DMS53 treated with DMSO at 0.1 percent for 48 hours (cell line): ENCODE data around the gene EMC10.
A peak's percentile ranks its signal among the peaks of the same experiment; 100 is the strongest.

ENCODE experiments used
- DNase-seq: peaks from one replicate; lab custom pipeline; 2025; ENCODE audit not compliant: unreplicated experiment; lab: John Stamatoyannopoulos, UW

The EMC10 gene

GRCh38 chr19:50495020-50495531 is 18.8 kb downstream of the EMC10 start:
- no peak for DNase-seq

GRCh38 chr19:50496189-50497021 is 20.1 kb downstream of the EMC10 start:
- no peak for DNase-seq

GRCh38 chr19:50497022-50497405 is 20.7 kb downstream of the EMC10 start:
- DNase-seq = no peak

DNA sequence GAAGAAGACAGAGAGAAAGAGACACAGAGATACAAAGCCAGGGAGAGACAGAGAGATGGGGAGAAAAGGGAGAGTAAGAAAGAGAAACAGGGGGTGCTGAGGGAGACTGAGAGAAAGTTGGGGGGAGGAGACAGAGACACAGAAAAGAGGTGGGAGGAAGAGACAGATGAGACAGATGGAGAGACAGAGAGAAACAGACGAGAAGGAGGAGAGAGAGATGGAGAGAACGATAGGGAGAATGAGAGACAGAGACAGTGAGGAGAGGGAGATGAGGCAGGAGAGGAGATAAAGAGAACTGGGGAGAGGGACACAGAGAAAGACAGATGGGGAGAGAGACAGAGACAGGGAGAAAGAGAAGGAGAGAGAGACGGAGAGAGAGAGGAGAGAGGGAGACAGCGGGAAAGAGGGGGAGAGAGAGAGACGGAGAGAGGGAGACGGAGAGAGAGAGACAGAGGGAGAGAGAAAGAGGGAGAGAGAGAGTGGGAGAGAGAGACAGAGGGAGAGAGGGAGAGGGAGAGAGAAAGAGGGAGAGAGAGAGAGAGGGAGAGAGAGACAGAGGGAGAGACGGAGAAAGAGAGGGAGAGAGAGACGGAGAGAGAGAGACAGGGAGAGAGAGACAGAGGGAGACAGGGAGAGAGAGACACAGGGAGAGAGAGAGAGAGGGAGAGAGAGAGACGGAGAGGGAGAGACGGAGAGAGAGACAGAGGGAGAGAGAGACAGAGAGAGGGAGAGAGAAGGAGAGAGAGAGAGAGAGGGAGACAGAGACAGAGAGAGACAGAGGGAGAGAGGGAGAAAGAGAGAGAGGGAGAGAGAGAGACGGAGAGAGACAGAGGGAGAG is 22.1 kb downstream of the EMC10 start:
- no peak for DNase-seq

DNA sequence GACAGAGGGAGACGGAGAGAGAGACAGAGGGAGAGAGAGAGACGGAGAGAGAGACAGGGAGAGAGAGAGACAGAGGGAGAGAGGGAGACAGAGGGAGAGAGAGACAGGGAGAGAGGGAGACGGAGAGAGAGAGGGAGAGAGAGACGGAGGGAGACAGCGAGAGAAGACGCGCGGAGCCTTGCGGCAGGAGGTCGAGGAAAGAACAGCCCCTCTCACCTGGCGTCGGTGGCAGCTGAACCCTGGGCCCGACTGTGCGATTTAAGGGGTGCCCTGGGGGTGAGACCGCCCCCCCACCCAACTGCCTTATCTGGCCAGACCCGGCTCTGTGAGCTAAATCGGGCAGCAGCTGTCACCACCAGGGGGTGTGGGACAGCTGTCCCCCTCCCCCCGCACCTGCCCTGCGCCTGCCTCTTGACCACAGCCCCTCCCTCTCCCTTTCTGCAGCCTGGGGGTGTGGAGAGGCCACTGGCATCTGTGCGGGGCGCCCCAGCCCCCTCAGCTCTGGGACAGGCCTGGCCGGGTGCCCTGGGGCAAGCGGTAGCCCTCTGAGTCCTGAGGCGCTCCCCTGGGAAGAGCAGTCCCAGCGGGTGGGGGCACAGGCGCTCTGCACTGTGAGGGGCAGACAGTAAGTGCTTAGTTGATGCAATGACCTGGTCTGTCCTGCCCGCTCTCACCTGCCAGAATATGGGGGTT is 23.9 kb downstream of the EMC10 start:
- DNase-seq = no peak

DNA sequence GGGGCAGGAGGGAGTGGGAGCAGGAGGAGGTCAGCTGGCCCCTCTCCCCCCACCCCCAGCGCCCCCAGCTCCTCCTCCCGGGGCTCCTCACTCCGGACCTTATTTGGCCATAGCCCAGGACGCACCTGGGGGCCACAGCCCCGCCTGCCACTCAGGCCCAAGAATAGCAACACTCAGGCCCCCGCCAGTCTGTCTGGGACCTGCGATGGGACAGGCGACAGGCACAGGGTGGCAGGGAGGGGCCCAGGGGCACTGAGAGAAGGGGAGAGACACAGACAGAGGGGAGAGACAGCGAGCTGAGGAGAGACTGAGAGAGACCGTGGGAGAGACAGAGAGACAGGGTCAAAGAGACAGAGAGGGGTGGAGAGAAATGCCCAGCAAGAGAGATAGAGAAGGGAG is 24.4 kb downstream of the EMC10 start:
- DNase-seq = no peak

- no peak for DNase-seq
These were observed 24.9 kb downstream of the EMC10 start for GRCh38 chr19:50501186-50501567.

DNA sequence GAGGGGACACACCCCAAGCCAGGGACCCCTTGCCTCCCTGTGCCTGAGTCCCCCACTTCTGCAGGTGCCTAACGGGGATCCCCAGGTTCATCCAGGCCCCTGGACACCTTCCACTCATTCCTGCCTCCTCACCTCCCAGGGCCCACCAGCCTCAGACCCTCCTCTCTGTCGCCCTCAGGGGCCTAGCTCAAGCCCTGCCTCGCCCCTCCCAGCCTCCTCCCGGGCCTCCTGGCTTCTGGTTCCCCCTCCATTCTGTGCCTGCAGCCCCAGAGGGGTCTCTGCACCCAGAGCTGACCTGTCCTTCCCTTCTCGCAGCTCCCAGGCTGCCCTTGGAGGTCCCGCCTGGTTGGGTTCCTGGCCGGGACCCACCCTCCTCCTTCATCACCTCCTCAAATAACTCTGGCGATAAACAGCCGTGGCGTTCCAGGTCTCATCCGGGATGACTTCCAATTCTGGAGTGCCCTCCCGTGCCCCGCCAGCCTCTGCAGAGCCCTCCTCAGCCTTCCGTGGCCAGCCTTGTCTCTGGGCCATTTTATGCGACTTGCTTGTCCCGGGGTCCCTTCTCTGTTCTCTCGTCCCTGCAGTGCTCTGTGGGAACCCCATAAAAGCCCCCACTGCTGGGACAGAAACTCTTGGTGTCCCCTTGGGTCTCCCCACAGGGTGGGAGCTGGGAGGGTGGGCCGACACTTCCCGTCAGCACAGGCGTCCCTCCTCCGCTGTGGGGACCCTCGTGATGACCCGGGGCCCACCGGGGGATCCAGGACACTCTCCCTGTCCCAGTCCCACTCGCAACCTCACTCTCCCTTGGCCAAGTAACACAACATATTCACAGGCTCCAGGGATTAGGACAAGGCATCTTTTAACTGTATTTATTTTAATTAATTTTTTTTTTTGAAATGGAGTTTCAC is 25.5 kb downstream of the EMC10 start:
- DNase-seq = no peak

GRCh38 chr19:50505856-50506611 is 29.7 kb downstream of the EMC10 start:
- DNase-seq = no peak

DNA sequence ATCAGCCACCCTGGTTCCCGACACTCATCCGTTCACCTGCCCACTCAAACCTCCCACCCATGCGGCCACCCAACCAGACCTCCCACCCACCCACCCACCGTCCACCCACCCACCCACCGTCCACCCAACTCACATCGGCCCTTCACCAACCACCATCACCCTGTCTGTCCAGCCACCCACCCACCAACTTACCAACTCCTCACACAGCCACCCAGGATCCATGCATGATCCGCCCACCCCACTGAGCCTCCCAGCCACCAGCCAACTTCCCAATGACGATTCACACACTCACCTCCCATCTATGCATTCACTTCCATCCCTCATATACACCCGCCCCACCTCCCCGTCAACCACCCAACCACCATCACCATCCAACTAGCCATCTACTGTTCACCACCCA is 30.4 kb downstream of the EMC10 start:
- DNase-seq = no peak

GRCh38 chr19:50507376-50507775 is 31.1 kb downstream of the EMC10 start:
- no peak for DNase-seq

DNA sequence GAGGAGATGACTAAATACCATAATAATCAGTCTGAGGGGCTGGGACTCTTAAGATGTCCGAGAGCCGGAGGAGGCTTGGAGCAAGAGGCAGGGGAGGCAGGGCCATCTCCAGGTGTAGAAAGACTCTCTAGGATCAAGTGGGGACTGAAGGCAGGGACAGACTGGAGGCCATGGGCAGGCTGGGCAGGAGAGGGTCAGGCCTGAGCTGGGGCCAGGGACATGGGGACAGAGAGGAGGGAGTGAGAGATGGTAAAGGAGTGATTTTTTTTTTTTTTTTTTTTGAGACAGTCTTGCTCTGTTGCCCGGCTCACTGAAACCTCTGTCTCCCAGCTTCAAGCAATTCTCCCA is 32.5 kb downstream of the EMC10 start:
- DNase-seq = no peak

GRCh38 chr19:50509366-50509765 is 33.1 kb downstream of the EMC10 start:
- DNase-seq = no peak

- no peak for DNase-seq
These were observed 33.9 kb downstream of the EMC10 start for GRCh38 chr19:50510121-50510670.

- DNase-seq = no peak
These were observed 34.4 kb downstream of the EMC10 start for GRCh38 chr19:50510700-50511068.

DNA sequence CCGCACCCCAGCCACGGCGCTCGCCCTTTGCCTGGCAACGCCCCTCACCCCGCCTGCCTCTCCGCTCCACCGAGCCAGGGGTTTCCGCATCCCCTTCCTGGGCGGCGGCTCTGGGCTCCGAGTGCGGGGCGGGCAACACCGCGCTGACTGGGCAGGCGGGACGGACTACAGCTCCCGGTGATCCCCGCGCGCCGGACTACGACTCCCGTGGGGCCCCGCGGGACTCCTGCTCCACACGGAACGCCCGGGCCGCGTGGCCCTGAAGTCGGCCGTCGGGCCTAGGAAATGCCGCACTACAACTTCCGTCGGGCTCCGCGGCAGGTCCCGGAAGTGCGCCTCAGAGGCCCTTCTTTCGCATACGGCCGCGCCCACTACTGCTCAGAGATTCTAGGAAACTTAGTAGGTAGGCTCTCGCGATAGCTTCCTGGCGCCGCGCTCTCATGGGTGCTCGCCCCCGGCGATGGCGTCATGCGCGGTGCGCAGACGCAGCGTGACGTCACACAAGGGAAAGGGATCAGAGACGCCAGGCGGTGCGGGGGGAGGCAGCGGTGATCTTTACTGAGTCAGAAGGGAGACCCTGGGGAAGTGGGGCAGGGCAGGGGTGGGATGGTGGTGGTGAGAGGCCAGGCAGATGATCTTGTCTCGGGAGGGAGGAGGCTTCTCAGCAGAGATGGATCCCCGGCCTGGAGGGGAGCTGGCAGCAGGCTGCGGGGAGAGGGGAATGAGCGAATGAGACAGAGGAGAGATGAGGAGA is 34.9 kb downstream of the EMC10 start, which contains the start of gene JOSD2:
Gene JOSD2, minus strand, starts transcription at position 123 of the 754 bp plus-strand sequence. CDS start 760 bp downstream, outside the sequence.
- peak; percentile 80 for DNase-seq

DNA sequence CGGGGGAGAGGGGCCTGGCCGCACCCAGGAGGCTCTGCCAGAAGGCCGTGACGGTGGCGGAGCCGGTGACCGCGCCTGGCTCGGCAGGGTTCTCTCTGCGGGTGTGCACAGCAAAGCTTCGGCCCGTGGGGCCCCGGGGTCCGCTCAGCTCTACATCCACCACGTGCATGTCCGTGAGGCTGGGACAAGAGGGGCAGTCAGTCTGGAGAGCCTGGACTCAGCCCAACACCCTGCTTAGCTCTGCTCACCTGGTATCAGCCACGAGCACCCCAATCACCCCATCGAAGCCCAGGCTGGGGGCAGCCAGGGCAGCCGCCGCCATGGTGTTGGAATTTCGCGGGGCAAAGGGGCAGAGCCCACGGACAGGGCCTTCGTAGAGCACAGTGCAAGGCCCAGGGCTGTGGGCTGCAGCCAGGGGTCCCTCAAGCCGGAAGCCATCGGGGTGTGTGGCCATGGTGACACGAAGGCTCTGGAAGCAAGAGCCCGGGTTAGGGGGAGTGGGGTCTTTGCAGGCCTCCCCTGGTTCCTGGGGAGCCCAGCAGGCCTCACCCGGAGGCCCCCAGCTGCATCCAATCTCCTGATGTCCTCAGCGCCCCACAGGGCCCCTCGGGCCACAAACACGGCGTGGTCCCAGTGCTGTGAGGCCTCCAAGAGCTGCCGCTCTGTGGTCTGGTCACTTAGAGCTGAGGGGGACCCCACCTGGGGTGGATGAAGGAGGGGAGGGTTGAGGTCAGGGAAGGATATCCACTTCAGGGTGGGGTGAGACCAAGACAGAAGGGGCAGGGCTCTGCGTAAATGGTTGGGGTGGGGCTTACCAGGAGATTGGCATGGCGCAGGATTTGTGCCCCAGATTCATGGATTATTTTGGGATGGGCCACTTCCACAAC is 36.0 kb downstream of the EMC10 start:
- no peak for DNase-seq
